ENCODE measurements around the gene TRAPPC11.
A peak's percentile ranks its signal among the peaks of the same experiment; 100 is the strongest.
"Not testable (repeated sequence)": the region's sequence is repeated elsewhere in the genome, so short reads cannot be mapped to it uniquely, and the experiment has no call there.

Gene TRAPPC11

GRCh38 chr4:183721207-183722081 lies 62.4 kb downstream of the TRAPPC11 start:
- peaks cover 6% of the 10 kb centered on the region for H3K4me1 ChIP-seq (ENCODE audit: control insufficient read depth, insufficient read depth, low read length)
- no peaks in the 10 kb centered on the region for H3K9me3 ChIP-seq (ENCODE audit: control insufficient read depth in 2 of 2, low read length in 2 of 2)
- H3K36me3 ChIP-seq (ENCODE audit: control insufficient read depth in 2 of 2, insufficient read depth in 2 of 2, low read length in 2 of 2), result no peaks in the 10 kb centered on the region
- peak overlapping the region in 1 of 2 donors; percentile 29 for H3K4me3 ChIP-seq (ENCODE audit: low read length in 2 of 2)
- no peak overlapping the region for H3K9ac ChIP-seq (ENCODE audit: low read length in 2 of 2)
- H3K27ac ChIP-seq (ENCODE audit: low read length), result no peak overlapping the region
- H3K27me3 ChIP-seq (ENCODE audit: control insufficient read depth in 1 of 2, insufficient read depth in 2 of 2, low read length in 2 of 2), result peaks cover 7 to 16% of the 10 kb centered on the region in 2 donors

GRCh38 chr4:183722731-183723560 lies 63.9 kb downstream of the TRAPPC11 start:
- H3K27ac ChIP-seq (ENCODE audit: low read length), result no peak overlapping the region
- H3K9ac ChIP-seq (ENCODE audit: low read length in 2 of 2), result peak overlapping the region in 1 of 2 donors; percentile 32
- no peaks in the 10 kb centered on the region for H3K36me3 ChIP-seq (ENCODE audit: control insufficient read depth in 2 of 2, insufficient read depth in 2 of 2, low read length in 2 of 2)

GRCh38 chr4:183723561-183724228 lies 64.6 kb downstream of the TRAPPC11 start:
- Histone ChIP-seq H3K27ac (ENCODE audit: low read length) (no peak overlapping the region), H3K4me3 (ENCODE audit: low read length in 2 of 2) (no peak overlapping the region), H3K36me3 (ENCODE audit: control insufficient read depth in 2 of 2, insufficient read depth in 2 of 2, low read length in 2 of 2) (no peaks in the 10 kb centered on the region), H3K27me3 (ENCODE audit: control insufficient read depth in 1 of 2, insufficient read depth in 2 of 2, low read length in 2 of 2) (peaks cover 7 to 16% of the 10 kb centered on the region in 2 donors), H3K9me3 (ENCODE audit: control insufficient read depth in 2 of 2, low read length in 2 of 2) (no peaks in the 10 kb centered on the region), H3K9ac (ENCODE audit: low read length in 2 of 2) (peak overlapping the region in 1 of 2 donors; percentile 32), H3K4me1 (ENCODE audit: control insufficient read depth, insufficient read depth, low read length) (peaks cover 6% of the 10 kb centered on the region)

More at GRCh38 chr4:183722731-183723560, 63.9 kb downstream of the TRAPPC11 start:
- H3K4me3 ChIP-seq (ENCODE audit: low read length in 2 of 2), result peak overlapping the region; percentile 51 to 70
- peaks cover 6% of the 10 kb centered on the region for H3K4me1 ChIP-seq (ENCODE audit: control insufficient read depth, insufficient read depth, low read length)
- H3K9me3 ChIP-seq (ENCODE audit: control insufficient read depth in 2 of 2, low read length in 2 of 2), result no peaks in the 10 kb centered on the region
- peaks cover 7 to 16% of the 10 kb centered on the region in 2 donors for H3K27me3 ChIP-seq (ENCODE audit: control insufficient read depth in 1 of 2, insufficient read depth in 2 of 2, low read length in 2 of 2)

- not testable (repeated sequence) for H3K9me3 ChIP-seq (ENCODE audit: control insufficient read depth in 2 of 2, low read length in 2 of 2); H3K36me3 ChIP-seq (ENCODE audit: control insufficient read depth in 2 of 2, insufficient read depth in 2 of 2, low read length in 2 of 2); H3K4me1 ChIP-seq (ENCODE audit: control insufficient read depth, insufficient read depth, low read length); H3K27ac ChIP-seq (ENCODE audit: low read length); H3K9ac ChIP-seq (ENCODE audit: low read length in 2 of 2); H3K4me3 ChIP-seq (ENCODE audit: low read length in 2 of 2)
- peaks cover 7 to 16% of the 10 kb centered on the region in 2 donors for H3K27me3 ChIP-seq (ENCODE audit: control insufficient read depth in 1 of 2, insufficient read depth in 2 of 2, low read length in 2 of 2)
These were observed 66.5 kb downstream of the TRAPPC11 start for GRCh38 chr4:183725585-183725984.

- no peak overlapping the region for H3K4me3 ChIP-seq (ENCODE audit: low read length in 2 of 2)
- H3K9ac ChIP-seq (ENCODE audit: low read length in 2 of 2), result no peak overlapping the region
- H3K27ac ChIP-seq (ENCODE audit: low read length), result no peak overlapping the region
- H3K4me1 ChIP-seq (ENCODE audit: control insufficient read depth, insufficient read depth, low read length), result peaks cover 6% of the 10 kb centered on the region
- peaks cover 4 to 7% of the 10 kb centered on the region in 2 donors for H3K27me3 ChIP-seq (ENCODE audit: control insufficient read depth in 1 of 2, insufficient read depth in 2 of 2, low read length in 2 of 2)
- no peaks in the 10 kb centered on the region for H3K36me3 ChIP-seq (ENCODE audit: control insufficient read depth in 2 of 2, insufficient read depth in 2 of 2, low read length in 2 of 2)
- no peaks in the 10 kb centered on the region for H3K9me3 ChIP-seq (ENCODE audit: control insufficient read depth in 2 of 2, low read length in 2 of 2)
These were observed 68.4 kb downstream of the TRAPPC11 start for GRCh38 chr4:183727482-183727881.

- H3K4me1 ChIP-seq (ENCODE audit: control insufficient read depth, insufficient read depth, low read length), result peaks cover under 1% of the 10 kb centered on the region
- H3K27ac ChIP-seq (ENCODE audit: low read length), result no peak overlapping the region
- H3K9ac ChIP-seq (ENCODE audit: low read length in 2 of 2), result no peak overlapping the region
- H3K4me3 ChIP-seq (ENCODE audit: low read length in 2 of 2), result no peak overlapping the region
- no peaks in the 10 kb centered on the region for H3K9me3 ChIP-seq (ENCODE audit: control insufficient read depth in 2 of 2, low read length in 2 of 2)
- no peaks in the 10 kb centered on the region for H3K36me3 ChIP-seq (ENCODE audit: control insufficient read depth in 2 of 2, insufficient read depth in 2 of 2, low read length in 2 of 2)
- peaks cover 0 to 2% of the 10 kb centered on the region in 2 donors for H3K27me3 ChIP-seq (ENCODE audit: control insufficient read depth in 1 of 2, insufficient read depth in 2 of 2, low read length in 2 of 2)
These were observed 69.4 kb downstream of the TRAPPC11 start for GRCh38 chr4:183728223-183729068.

- Histone ChIP-seq H3K27ac (ENCODE audit: low read length) (no peak overlapping the region), H3K9me3 (ENCODE audit: control insufficient read depth in 2 of 2, low read length in 2 of 2) (no peaks in the 10 kb centered on the region), H3K9ac (ENCODE audit: low read length in 2 of 2) (no peak overlapping the region), H3K27me3 (ENCODE audit: control insufficient read depth in 1 of 2, insufficient read depth in 2 of 2, low read length in 2 of 2) (no peaks in the 10 kb centered on the region), H3K4me1 (ENCODE audit: control insufficient read depth, insufficient read depth, low read length) (no peaks in the 10 kb centered on the region), H3K4me3 (ENCODE audit: low read length in 2 of 2) (no peak overlapping the region), H3K36me3 (ENCODE audit: control insufficient read depth in 2 of 2, insufficient read depth in 2 of 2, low read length in 2 of 2) (no peaks in the 10 kb centered on the region)
These were observed 69.9 kb downstream of the TRAPPC11 start for GRCh38 chr4:183729069-183729406.

- no peaks in the 10 kb centered on the region for H3K36me3 ChIP-seq (ENCODE audit: control insufficient read depth in 2 of 2, insufficient read depth in 2 of 2, low read length in 2 of 2)
- no peak overlapping the region for H3K9ac ChIP-seq (ENCODE audit: low read length in 2 of 2)
- no peaks in the 10 kb centered on the region for H3K9me3 ChIP-seq (ENCODE audit: control insufficient read depth in 2 of 2, low read length in 2 of 2)
- H3K4me1 ChIP-seq (ENCODE audit: control insufficient read depth, insufficient read depth, low read length), result no peaks in the 10 kb centered on the region
- no peaks in the 10 kb centered on the region for H3K27me3 ChIP-seq (ENCODE audit: control insufficient read depth in 1 of 2, insufficient read depth in 2 of 2, low read length in 2 of 2)
- H3K4me3 ChIP-seq (ENCODE audit: low read length in 2 of 2), result no peak overlapping the region
- no peak overlapping the region for H3K27ac ChIP-seq (ENCODE audit: low read length)
These were observed 70.6 kb downstream of the TRAPPC11 start for GRCh38 chr4:183729430-183730328.

GRCh38 chr4:183732296-183732695 lies 73.2 kb downstream of the TRAPPC11 start:
- Histone ChIP-seq H3K9me3 (ENCODE audit: control insufficient read depth in 2 of 2, low read length in 2 of 2) (no peaks in the 10 kb centered on the region), H3K9ac (ENCODE audit: low read length in 2 of 2) (no peak overlapping the region), H3K27me3 (ENCODE audit: control insufficient read depth in 1 of 2, insufficient read depth in 2 of 2, low read length in 2 of 2) (no peaks in the 10 kb centered on the region), H3K4me3 (ENCODE audit: low read length in 2 of 2) (no peak overlapping the region), H3K4me1 (ENCODE audit: control insufficient read depth, insufficient read depth, low read length) (no peaks in the 10 kb centered on the region), H3K36me3 (ENCODE audit: control insufficient read depth in 2 of 2, insufficient read depth in 2 of 2, low read length in 2 of 2) (no peaks in the 10 kb centered on the region), H3K27ac (ENCODE audit: low read length) (no peak overlapping the region)
